Endothelial cell (in vitro differentiated cells): ENCODE data around the gene C16orf92. TPM values are rescaled to one million over a fixed set of nuclear protein-coding genes. Genes with fewer than 3 reads are reported as not detected.

Experiments used
- DNase-seq: peaks from one replicate; pipeline ENCODE4 v3.0.0; 2021; ENCODE audit warnings: low spot score
- H3K27ac Mint-ChIP-seq: one replicate; pipeline ENCODE4 v1.8.0; 2021; ENCODE audit warnings: mixed read lengths, inconsistent platforms; ENCODE audit not compliant: unreplicated experiment
- H3K27me3 Mint-ChIP-seq: one replicate; pipeline ENCODE4 v1.8.0; 2021; ENCODE audit warnings: mild to moderate bottlenecking, moderate library complexity, mixed read lengths, inconsistent platforms; ENCODE audit not compliant: unreplicated experiment
- H3K36me3 Mint-ChIP-seq: one replicate; pipeline ENCODE4 v1.8.0; 2021; ENCODE audit warnings: mild to moderate bottlenecking, low read depth, mixed read lengths, inconsistent platforms; ENCODE audit not compliant: unreplicated experiment
- H3K4me1 Mint-ChIP-seq: one replicate; pipeline ENCODE4 v1.8.0; 2021; ENCODE audit warnings: mild to moderate bottlenecking, mixed read lengths, inconsistent platforms; ENCODE audit not compliant: unreplicated experiment
- H3K4me3 Mint-ChIP-seq: one replicate; pipeline ENCODE4 v1.8.0; 2021; ENCODE audit warnings: mild to moderate bottlenecking, mixed read lengths, inconsistent platforms; ENCODE audit not compliant: unreplicated experiment
- H3K9me3 Mint-ChIP-seq: one replicate; pipeline ENCODE4 v1.8.0; 2021; ENCODE audit warnings: mixed read lengths, inconsistent platforms; ENCODE audit not compliant: unreplicated experiment
- total RNA-seq: library from RNA; stranded (reverse); fragmentation: NEBNext Ultra II Directional; extraction: Animal tissue kit (Norgen Biotek cat#: 25700); gene quantifications from one replicate; pipeline ENCODE4 v1.2.1, GENCODE V29; 2021; ENCODE audit not compliant: unreplicated experiment
- TF ChIP-seq, protein P1 (sequence below): fragments of 200-600 bp; sonication (generic); IDR thresholded peaks from one replicate; pipeline ENCODE4 v1.5.0; 2021; ENCODE audit warnings: antibody characterized with exemption; ENCODE audit not compliant: unreplicated experiment

Gene C16orf92
- total RNA-seq, 1 donor from 2014 or later = not detected

- Mint-ChIP-seq H3K4me3 (no peak overlapping the region), H3K27ac (no peak overlapping the region), H3K9me3 (no peaks in the 10 kb centered on the region), H3K4me1 (peaks cover 10% of the 10 kb centered on the region), H3K36me3 (peaks cover 8% of the 10 kb centered on the region), H3K27me3 (peaks cover 21% of the 10 kb centered on the region)
- DNase-seq = no peak
- TF ChIP-seq, protein P1, sequence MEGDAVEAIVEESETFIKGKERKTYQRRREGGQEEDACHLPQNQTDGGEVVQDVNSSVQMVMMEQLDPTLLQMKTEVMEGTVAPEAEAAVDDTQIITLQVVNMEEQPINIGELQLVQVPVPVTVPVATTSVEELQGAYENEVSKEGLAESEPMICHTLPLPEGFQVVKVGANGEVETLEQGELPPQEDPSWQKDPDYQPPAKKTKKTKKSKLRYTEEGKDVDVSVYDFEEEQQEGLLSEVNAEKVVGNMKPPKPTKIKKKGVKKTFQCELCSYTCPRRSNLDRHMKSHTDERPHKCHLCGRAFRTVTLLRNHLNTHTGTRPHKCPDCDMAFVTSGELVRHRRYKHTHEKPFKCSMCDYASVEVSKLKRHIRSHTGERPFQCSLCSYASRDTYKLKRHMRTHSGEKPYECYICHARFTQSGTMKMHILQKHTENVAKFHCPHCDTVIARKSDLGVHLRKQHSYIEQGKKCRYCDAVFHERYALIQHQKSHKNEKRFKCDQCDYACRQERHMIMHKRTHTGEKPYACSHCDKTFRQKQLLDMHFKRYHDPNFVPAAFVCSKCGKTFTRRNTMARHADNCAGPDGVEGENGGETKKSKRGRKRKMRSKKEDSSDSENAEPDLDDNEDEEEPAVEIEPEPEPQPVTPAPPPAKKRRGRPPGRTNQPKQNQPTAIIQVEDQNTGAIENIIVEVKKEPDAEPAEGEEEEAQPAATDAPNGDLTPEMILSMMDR = no peak
Measured at GRCh38 chr16:30007378-30007895, 15.6 kb upstream of the C16orf92 start.

- Mint-ChIP-seq H3K9me3 (no peaks in the 10 kb centered on the region), H3K27ac (no peak overlapping the region), H3K4me3 (no peak overlapping the region), H3K27me3 (peaks cover 23% of the 10 kb centered on the region), H3K4me1 (peaks cover 10% of the 10 kb centered on the region), H3K36me3 (peaks cover 4% of the 10 kb centered on the region)
- TF ChIP-seq, protein P1 = no peak
- no peak for DNase-seq
Measured at GRCh38 chr16:30009085-30009862, 13.7 kb upstream of the C16orf92 start.

DNA sequence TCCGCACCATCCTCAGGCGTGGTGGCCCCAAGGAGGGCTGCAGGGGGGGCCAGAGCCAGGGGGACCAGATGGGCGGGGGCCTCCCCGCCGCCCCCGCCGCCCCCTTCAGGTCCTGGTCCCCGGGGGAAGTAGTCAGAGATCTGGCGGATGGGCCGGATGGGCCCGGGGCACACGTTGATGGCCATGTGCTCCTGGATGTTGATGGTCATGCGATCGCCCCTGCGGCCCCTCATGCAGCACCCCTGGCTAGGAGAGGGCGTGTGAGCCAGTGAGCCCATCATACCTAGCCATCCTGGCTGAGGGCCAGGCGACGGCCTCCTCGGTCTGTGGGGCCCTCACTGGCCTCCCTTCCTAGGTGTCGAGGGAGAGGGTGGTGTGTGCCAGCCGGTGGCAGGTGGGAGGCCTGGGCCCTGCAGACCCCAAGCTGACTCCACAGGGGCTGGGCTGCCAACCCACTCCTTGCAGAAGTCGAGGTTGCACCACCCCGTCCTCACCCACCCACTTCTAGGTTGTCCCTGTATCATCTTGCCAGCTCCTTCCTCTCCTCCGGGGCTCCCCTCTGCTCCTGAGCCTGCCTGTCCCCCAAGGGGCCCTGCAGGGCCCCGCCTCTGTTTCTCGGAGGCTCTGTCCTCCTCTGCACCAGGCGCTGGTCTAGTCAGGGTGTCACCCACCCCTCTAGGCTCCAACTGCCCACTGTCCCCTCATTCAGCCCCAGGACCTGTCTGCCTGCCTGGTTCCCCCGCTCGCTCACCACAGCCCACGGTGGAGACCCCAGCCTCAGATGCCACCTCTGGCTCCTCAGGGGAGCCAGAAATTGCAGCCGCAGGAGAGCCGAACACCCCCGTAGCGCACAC, 12.8 kb upstream of the C16orf92 start:
- no peak for DNase-seq
- peaks cover 23% of the 10 kb centered on the region for H3K27me3 Mint-ChIP-seq
- H3K27ac Mint-ChIP-seq = no peak overlapping the region
- peaks cover 10% of the 10 kb centered on the region for H3K4me1 Mint-ChIP-seq
- peak overlapping the region; percentile 83 for H3K4me3 Mint-ChIP-seq
- TF ChIP-seq, protein P1 = no peak
- no peaks in the 10 kb centered on the region for H3K9me3 Mint-ChIP-seq
- peaks cover 4% of the 10 kb centered on the region for H3K36me3 Mint-ChIP-seq

DNA sequence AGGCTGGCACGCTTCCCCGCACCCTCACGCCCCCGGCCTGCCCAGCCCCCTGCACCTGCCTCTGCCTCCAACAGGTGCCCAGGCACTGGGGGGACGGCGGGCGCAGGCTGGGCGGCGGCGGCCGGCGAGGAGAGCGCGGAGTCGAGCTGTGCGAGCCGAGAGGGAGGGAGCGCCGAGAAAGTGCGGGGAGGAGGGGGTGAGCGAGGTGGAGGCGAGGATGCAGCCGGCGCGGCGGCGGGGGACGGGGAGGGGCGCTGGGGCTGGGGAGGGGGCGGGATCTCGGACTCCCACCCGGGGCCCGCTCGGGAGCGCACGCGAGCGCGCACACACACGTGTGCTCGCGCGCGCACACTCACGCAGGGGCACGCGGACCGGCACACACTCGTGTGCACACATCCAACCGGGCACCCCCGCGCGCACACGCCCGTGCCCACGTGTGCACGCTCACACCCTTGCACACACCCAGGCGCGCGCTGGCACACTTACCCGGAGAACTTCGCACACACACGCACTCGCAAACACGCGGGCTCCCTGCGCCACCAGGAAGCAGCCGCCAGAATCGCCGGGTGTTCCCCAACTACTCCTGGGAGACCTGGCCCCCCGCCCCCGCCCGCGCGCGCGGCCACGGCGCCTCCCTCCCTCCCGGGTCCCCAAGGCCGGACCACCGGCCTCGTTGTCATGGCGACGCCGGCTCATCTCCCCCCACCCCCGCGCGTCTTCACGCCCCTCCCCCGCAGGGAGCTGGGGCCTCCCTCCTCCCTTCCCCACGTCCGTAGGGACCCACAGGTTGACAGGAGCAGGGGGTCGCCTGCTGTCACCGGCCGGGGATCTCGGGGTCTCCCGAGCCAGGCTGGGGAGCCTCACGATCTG, 11.9 kb upstream of the C16orf92 start, which contains the start of gene DOC2A:
DOC2A (minus strand) TSS at position 184 of the 870 bp plus-strand sequence. CDS start 805 bp downstream, outside the sequence.
- peak within 1 kb of the TSS; percentile 92 for H3K4me3 Mint-ChIP-seq
- peak; percentile 18 for DNase-seq
- no peak within 1 kb of the TSS for H3K27ac Mint-ChIP-seq
- H3K36me3 Mint-ChIP-seq = peaks cover 4% of the 10 kb centered on the region
- peaks cover 23% of the 10 kb centered on the region for H3K27me3 Mint-ChIP-seq
- H3K9me3 Mint-ChIP-seq = no peaks in the 10 kb centered on the region
- peaks cover 10% of the 10 kb centered on the region for H3K4me1 Mint-ChIP-seq
- TF ChIP-seq, protein P1 = no peak
